HG02610 (cell line): ENCODE results near the gene HNRNPR.
"Not testable (repeated sequence)": the region's sequence is repeated elsewhere in the genome, so short reads cannot be mapped to it uniquely, and the experiment has no call there.

Experiments used
- ATAC-seq: cut with Tn5 transposase; IDR thresholded peaks from one replicate; pipeline ENCODE4 v1.9.1; 2021; ENCODE audit warnings: mild to moderate bottlenecking, moderate library complexity; ENCODE audit not compliant: unreplicated experiment

The HNRNPR gene

GRCh38 chr1:23331713-23332112, 12.4 kb downstream of the HNRNPR start:
- ATAC-seq, result no peak

- no peak for ATAC-seq
Measured at GRCh38 chr1:23330846-23331245, 13.2 kb downstream of the HNRNPR start.

- no peak for ATAC-seq
Measured at GRCh38 chr1:23325393-23325792, 18.7 kb downstream of the HNRNPR start.

GRCh38 chr1:23322770-23323169, 21.3 kb downstream of the HNRNPR start:
- no peak for ATAC-seq

GRCh38 chr1:23310280-23310679, 33.8 kb downstream of the HNRNPR start:
- not testable (repeated sequence) for ATAC-seq

- no peak for ATAC-seq
Measured at GRCh38 chr1:23304140-23304620, 39.9 kb downstream of the HNRNPR start.

- no peak for ATAC-seq
Measured at GRCh38 chr1:23303524-23303923, 40.6 kb downstream of the HNRNPR start.

GRCh38 chr1:23296931-23297330, 47.2 kb downstream of the HNRNPR start:
- ATAC-seq, result no peak

- ATAC-seq, result no peak
Measured at GRCh38 chr1:23291706-23292105, 52.4 kb downstream of the HNRNPR start.

- no peak for ATAC-seq
Measured at GRCh38 chr1:23290836-23291565, 53.1 kb downstream of the HNRNPR start.

GRCh38 chr1:23288671-23289070, 55.4 kb downstream of the HNRNPR start:
- ATAC-seq, result no peak

- no peak for ATAC-seq
Measured at GRCh38 chr1:23288201-23288600, 55.9 kb downstream of the HNRNPR start.

GRCh38 chr1:23286401-23286800, 57.7 kb downstream of the HNRNPR start:
- ATAC-seq, result no peak

GRCh38 chr1:23283667-23284602, 60.1 kb downstream of the HNRNPR start:
- ATAC-seq, result no peak

GRCh38 chr1:23282957-23283356, 61.1 kb downstream of the HNRNPR start:
- ATAC-seq, result no peak

GRCh38 chr1:23278717-23279116, 65.4 kb downstream of the HNRNPR start:
- ATAC-seq, result no peak

- no peak for ATAC-seq
Measured at GRCh38 chr1:23276531-23276930, 67.6 kb downstream of the HNRNPR start.

GRCh38 chr1:23274134-23274505, 70.0 kb downstream of the HNRNPR start:
- ATAC-seq, result no peak

- ATAC-seq, result no peak
Measured at GRCh38 chr1:23273450-23274133, 70.5 kb downstream of the HNRNPR start.

- ATAC-seq, result no peak
Measured at GRCh38 chr1:23263380-23263887, 80.7 kb downstream of the HNRNPR start.

- ATAC-seq, result not testable (repeated sequence)
Measured at GRCh38 chr1:23258082-23258481, 86.0 kb downstream of the HNRNPR start.
